22Rv1 (cell line): ENCODE measurements around the gene SNRNP48.

Source experiments
- ZFX ChIP-seq: fragments of 450-650 bp; IDR thresholded peaks from 2 replicates; pipeline ENCODE4 v1.6.1; 2017; ENCODE audit warnings: antibody characterized with exemption, borderline replicate concordance
- TF ChIP-seq, protein P1 (sequence below): fragments of 450-650 bp; IDR thresholded peaks from 2 replicates; pipeline ENCODE4 v1.5.1; 2017; ENCODE audit warnings: mild to moderate bottlenecking

DNA sequence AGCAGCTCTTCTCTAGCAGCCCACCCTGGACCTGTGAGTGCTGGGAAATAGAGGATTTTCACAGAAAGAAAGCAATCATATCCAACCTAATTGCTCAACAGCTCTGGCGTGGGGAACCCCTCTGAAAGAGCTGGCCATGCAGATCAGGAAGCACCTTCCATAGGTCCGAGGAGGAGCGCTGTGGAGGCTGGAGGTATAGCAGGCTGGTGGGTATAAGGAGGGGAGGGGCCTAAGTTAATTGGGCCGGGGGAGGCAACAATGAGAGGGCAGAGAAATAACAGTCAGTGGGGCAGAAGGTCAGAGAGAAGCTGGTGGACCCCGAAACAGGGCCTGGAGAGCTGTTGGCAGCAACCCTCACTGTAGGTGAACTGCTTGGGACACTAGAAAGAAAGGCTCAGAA lies 40.8 kb downstream of the SNRNP48 start:
- TF ChIP-seq, protein P1, sequence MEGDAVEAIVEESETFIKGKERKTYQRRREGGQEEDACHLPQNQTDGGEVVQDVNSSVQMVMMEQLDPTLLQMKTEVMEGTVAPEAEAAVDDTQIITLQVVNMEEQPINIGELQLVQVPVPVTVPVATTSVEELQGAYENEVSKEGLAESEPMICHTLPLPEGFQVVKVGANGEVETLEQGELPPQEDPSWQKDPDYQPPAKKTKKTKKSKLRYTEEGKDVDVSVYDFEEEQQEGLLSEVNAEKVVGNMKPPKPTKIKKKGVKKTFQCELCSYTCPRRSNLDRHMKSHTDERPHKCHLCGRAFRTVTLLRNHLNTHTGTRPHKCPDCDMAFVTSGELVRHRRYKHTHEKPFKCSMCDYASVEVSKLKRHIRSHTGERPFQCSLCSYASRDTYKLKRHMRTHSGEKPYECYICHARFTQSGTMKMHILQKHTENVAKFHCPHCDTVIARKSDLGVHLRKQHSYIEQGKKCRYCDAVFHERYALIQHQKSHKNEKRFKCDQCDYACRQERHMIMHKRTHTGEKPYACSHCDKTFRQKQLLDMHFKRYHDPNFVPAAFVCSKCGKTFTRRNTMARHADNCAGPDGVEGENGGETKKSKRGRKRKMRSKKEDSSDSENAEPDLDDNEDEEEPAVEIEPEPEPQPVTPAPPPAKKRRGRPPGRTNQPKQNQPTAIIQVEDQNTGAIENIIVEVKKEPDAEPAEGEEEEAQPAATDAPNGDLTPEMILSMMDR, result no peak
- TF ChIP-seq ZFX, result no peak
